ENCODE results near the gene CHD3. TPM values are rescaled to one million over a fixed set of nuclear protein-coding genes. Genes with fewer than 3 reads are reported as not detected.
"Not testable (repeated sequence)": the region's sequence is repeated elsewhere in the genome, so short reads cannot be mapped to it uniquely, and the experiment has no call there.

CHD3 gene
- polyA plus RNA-seq, 2 of the 4 experiments (the other 2 are of a cell fraction), result 56.3 to 111 TPM

DNA sequence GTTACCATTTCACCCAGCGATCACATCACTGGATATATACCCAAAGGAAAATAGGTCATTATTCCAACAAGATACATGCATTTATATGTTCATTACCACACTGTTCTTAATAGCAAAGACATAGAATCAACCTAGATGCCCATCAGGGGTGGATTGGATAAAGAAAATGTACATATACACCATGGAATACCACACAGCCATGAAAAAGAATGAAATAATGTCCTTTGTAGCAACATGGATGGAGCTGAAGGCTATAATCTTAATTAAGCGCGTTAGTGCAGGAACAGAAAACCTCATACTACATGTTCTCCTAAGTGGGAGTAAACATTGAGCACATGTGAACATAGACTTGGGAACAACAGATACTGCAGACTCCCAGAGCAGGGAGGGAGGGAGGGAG lies 62.0 kb downstream of the CHD3 start (continued):
- no peak for TF ChIP-seq HOXB13 (CRISPR knock-in tag; IDR thresholded peaks at IDR 0.05; ENCODE audit: low read depth)
- TF ChIP-seq CHD4 (IDR thresholded peaks at IDR 0.05; ENCODE audit: borderline replicate concordance), result no peak
- no peak for TF ChIP-seq ZC3H11A (IDR thresholded peaks at IDR 0.05)
- no peak for TF ChIP-seq CHD2 (IDR thresholded peaks at IDR 0.05; ENCODE audit: low read length, partially characterized antibody)
- no peak for TF ChIP-seq EHF (CRISPR knock-in tag; IDR thresholded peaks at IDR 0.05)
- TF ChIP-seq JUN (IDR thresholded peaks at IDR 0.05), result no peak
- no peak for TF ChIP-seq PHF8 (IDR thresholded peaks at IDR 0.05; ENCODE audit: borderline replicate concordance, low read depth)
- TF ChIP-seq MAZ (IDR thresholded peaks at IDR 0.05; ENCODE audit: borderline replicate concordance, low read depth, low read length), result no peak
- TF ChIP-seq SREBF2 (IDR thresholded peaks at IDR 0.05), result no peak

DNA sequence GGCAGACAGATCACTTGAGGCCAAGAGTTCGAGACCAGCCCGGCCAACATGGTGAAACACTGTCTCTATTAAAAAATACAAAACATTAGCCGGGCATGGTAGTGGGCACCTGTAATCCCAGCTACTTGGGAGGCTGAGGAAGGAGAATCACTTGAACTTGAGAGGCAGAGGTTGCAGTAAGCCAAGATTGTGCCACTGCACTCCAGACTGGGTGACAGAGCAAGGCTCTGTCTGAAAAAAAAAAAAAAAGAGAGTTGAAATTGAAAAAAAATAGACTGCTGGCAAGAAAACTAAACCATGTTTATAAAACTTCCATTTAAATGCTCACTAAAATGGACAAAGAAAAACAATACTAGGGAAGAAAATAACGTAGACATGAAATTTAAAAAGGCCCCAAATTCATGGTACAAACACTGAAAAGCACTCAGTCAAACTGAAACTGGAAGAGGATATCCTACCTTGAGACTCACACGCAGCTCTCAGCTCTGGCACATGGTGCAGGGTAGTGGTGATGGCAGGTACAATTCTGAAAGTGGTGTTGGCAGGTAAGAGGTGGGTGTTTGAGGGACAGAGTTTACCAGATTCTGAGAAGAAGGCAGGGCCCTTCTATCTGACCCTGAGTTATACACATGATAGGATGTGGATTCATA lies 62.7 kb downstream of the CHD3 start:
- Histone ChIP-seq H3K4me2 (no peak overlapping the region), H3K9me3 (no peaks in the 10 kb centered on the region), H3K4me3 (no peak overlapping the region), H3K4me1 (no peaks in the 10 kb centered on the region), H3K27ac (no peak overlapping the region)
- ATAC-seq (no peak), DNase-seq (ENCODE audit: low read depth in 1 of 2, low spot score in 1 of 2) (no peak), FAIRE-seq (no peak)
- ChIA-PET POLR2A (no interaction called here), CTCF (interaction anchor here (0.6 to 33.2 kb wide), 6 partner anchors 33 to 187 kb away, joined by 3 to 470 read pairs (median 4); no protein-coding TSS in a partner anchor)
- TF ChIP-seq CHD4 (IDR thresholded peaks at IDR 0.05; ENCODE audit: borderline replicate concordance) (no peak), RNF2 (IDR thresholded peaks at IDR 0.05; ENCODE audit: borderline replicate concordance, low read depth) (no peak), KDM1A (IDR thresholded peaks at IDR 0.05; ENCODE audit: low read depth) (no peak), HOXB5 (CRISPR knock-in tag; IDR thresholded peaks at IDR 0.05) (no peak), FOXS1 (CRISPR knock-in tag; IDR thresholded peaks at IDR 0.05) (no peak), FOSB (CRISPR knock-in tag; IDR thresholded peaks at IDR 0.05) (no peak), NR3C1 (IDR thresholded peaks at IDR 0.05) (no peak), CBX2 (IDR thresholded peaks at IDR 0.05; ENCODE audit: borderline replicate concordance, low read depth) (no peak), MYC (IDR thresholded peaks at IDR 0.05; ENCODE audit: borderline replicate concordance, low read length) (no peak), EP300 (IDR thresholded peaks at IDR 0.05) (no peak), PHF8 (IDR thresholded peaks at IDR 0.05; ENCODE audit: borderline replicate concordance, low read depth) (no peak), RARB (CRISPR knock-in tag; IDR thresholded peaks at IDR 0.05) (no peak)
- TF ChIP-seq, protein P1, sequence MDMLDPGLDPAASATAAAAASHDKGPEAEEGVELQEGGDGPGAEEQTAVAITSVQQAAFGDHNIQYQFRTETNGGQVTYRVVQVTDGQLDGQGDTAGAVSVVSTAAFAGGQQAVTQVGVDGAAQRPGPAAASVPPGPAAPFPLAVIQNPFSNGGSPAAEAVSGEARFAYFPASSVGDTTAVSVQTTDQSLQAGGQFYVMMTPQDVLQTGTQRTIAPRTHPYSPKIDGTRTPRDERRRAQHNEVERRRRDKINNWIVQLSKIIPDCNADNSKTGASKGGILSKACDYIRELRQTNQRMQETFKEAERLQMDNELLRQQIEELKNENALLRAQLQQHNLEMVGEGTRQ (IDR thresholded peaks at IDR 0.05), result no peak
- WGBS (ENCODE audit: missing lambda C conversion rate), result 85% methylated on average over 5 of the region's 5 CpGs

DNA sequence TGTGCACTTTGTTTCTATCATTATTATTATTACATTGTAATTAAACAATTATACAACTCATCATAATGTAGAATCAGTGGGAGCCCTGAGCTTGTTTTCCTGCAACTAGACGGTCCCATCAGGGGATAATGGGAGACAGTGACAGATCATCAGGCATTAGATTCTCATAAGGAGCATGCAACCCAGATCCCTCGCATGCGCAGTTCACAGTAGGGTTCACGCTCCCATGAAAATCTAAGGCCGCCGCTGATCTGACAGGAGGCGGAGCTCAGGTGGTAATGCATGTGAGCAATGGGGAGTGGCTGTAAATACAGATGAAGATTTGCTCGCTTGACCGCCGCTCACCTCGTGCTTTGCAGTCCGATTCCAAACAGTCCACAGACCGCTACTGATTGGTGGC lies 64.7 kb downstream of the CHD3 start:
- FAIRE-seq; H3K9me3 ChIP-seq; H3K27ac ChIP-seq; H3K4me3 ChIP-seq; H3K4me1 ChIP-seq; ATAC-seq; H3K4me2 ChIP-seq; DNase-seq (ENCODE audit: low read depth in 1 of 2, low spot score in 1 of 2); POLR2A ChIA-PET: not testable (repeated sequence)
- WGBS (ENCODE audit: missing lambda C conversion rate), result 92% methylated on average over 13 of the region's 13 CpGs
- CTCF ChIA-PET, result interaction anchor here (0.9 to 33.2 kb wide), 5 partner anchors 9 to 88 kb away, joined by 3 to 470 read pairs (median 3); no protein-coding TSS in a partner anchor

DNA sequence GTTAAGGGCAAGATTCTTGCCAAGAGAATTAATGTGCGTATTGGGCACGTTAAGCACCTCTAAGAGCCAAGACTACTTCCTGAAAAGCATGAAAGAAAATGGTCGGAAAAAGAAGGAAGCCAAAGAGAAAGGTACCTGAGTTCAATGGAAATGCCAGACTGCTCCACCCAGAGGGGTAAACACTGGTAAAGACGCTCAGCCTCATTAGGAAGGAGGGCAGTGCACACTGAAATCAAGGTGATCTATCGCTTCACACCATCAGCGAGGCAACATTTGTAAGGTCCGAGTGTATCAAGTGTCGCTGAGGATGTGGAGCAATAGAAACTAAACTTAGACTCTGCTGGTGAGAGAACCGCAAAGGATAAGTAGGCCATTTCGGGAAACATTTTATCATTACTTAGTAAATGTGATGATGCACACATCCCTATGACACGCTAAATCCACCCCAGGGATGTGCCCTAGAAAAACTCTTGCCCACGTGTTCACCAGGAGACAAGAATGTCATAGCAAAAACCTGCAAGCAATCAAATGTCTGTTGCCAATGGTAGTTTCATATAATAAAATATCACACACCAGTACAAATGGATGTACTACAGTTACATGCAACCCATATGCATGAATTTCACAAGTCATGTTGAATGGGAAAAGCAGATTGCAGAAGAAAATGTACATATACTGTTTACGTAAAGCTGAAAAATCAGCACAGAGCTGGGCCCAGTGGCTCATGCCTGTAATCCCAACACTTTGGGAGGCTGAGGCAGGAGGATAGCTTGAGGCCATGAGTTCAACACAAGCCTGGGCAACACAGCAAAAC lies 67.0 kb downstream of the CHD3 start:
- DNase-seq (ENCODE audit: low read depth in 1 of 2, low spot score in 1 of 2) (no peak), ATAC-seq (no peak)
- WGBS (ENCODE audit: missing lambda C conversion rate), result 85% methylated on average over 13 of the region's 13 CpGs

More for the DNA sequence above, 67.0 kb downstream of the CHD3 start:
- no peak overlapping the region for H3K4me2 ChIP-seq
- TF ChIP-seq, protein P2, sequence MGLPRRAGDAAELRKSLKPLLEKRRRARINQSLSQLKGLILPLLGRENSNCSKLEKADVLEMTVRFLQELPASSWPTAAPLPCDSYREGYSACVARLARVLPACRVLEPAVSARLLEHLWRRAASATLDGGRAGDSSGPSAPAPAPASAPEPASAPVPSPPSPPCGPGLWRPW (IDR thresholded peaks at IDR 0.05), result no peak
- TF ChIP-seq NR3C1 (IDR thresholded peaks at IDR 0.05), result no peak
- TF ChIP-seq RAD21 (conservative IDR thresholded peaks at IDR 0.05 in 1 of 2, IDR thresholded peaks at IDR 0.05 in 1 of 2), result no peak
- TF ChIP-seq HOXB13 (CRISPR knock-in tag; IDR thresholded peaks at IDR 0.05; ENCODE audit: low read depth), result no peak
- no peak for TF ChIP-seq FOSB (CRISPR knock-in tag; IDR thresholded peaks at IDR 0.05)
- no peak for TF ChIP-seq HEYL (CRISPR knock-in tag; IDR thresholded peaks at IDR 0.05)
- no peak for TF ChIP-seq ZSCAN20 (CRISPR knock-in tag; IDR thresholded peaks at IDR 0.05)
- no peak for TF ChIP-seq EHF (CRISPR knock-in tag; IDR thresholded peaks at IDR 0.05)
- CTCF ChIA-PET, result interaction anchor here (0.6 to 33.2 kb wide), 7 partner anchors 15 to 86 kb away, joined by 3 to 470 read pairs (median 5); no protein-coding TSS in a partner anchor
- H3K4me1 ChIP-seq, result no peaks in the 10 kb centered on the region
- no peaks in the 10 kb centered on the region for H3K9me3 ChIP-seq
- no peak overlapping the region for H3K27ac ChIP-seq
- POLR2A ChIA-PET, result no interaction called here
- FAIRE-seq, result peak; percentile 68
- H3K4me3 ChIP-seq, result no peak overlapping the region
